Stimulated activated naive CD8-positive, alpha-beta T cell treated with anti-CD3 and anti-CD28 coated beads, Interleukin-15, amount 100 ng/mL, for 72 hours (primary cell): ENCODE data around the gene HEXIM1.

ENCODE experiments used
- ATAC-seq: fragments of 150-1000 bp; cut with Tn5 transposase; 2 replicates; pipeline ENCODE4 v1.10.0; 2021; ENCODE audit warnings: mild to moderate bottlenecking, moderate library complexity
- DNase-seq, 2 donors: peaks; one replicate each; pipeline ENCODE4 v3.0.0; 2021 to 2022
- H3K27ac Mint-ChIP-seq, 2 donors: one replicate each; pipeline ENCODE4 v1.8.0; 2022; ENCODE audit warnings: mild to moderate bottlenecking in 2 of 2, mixed read lengths in 2 of 2, moderate library complexity in 2 of 2
- H3K27me3 Mint-ChIP-seq: one replicate; pipeline ENCODE4 v1.8.0; 2022; ENCODE audit warnings: mixed read lengths
- H3K4me1 Mint-ChIP-seq: one replicate; pipeline ENCODE4 v1.8.0; 2022; ENCODE audit warnings: mild to moderate bottlenecking, mixed read lengths
- H3K4me3 Mint-ChIP-seq, 2 donors: one replicate each; pipeline ENCODE4 v1.8.0; 2022; ENCODE audit warnings: mild to moderate bottlenecking in 2 of 2, mixed read lengths in 2 of 2, moderate library complexity in 1 of 2
- H3K9me3 Mint-ChIP-seq, 2 donors: one replicate each; pipeline ENCODE4 v1.8.0; 2022; ENCODE audit warnings: mixed read lengths in 2 of 2

Gene HEXIM1

DNA sequence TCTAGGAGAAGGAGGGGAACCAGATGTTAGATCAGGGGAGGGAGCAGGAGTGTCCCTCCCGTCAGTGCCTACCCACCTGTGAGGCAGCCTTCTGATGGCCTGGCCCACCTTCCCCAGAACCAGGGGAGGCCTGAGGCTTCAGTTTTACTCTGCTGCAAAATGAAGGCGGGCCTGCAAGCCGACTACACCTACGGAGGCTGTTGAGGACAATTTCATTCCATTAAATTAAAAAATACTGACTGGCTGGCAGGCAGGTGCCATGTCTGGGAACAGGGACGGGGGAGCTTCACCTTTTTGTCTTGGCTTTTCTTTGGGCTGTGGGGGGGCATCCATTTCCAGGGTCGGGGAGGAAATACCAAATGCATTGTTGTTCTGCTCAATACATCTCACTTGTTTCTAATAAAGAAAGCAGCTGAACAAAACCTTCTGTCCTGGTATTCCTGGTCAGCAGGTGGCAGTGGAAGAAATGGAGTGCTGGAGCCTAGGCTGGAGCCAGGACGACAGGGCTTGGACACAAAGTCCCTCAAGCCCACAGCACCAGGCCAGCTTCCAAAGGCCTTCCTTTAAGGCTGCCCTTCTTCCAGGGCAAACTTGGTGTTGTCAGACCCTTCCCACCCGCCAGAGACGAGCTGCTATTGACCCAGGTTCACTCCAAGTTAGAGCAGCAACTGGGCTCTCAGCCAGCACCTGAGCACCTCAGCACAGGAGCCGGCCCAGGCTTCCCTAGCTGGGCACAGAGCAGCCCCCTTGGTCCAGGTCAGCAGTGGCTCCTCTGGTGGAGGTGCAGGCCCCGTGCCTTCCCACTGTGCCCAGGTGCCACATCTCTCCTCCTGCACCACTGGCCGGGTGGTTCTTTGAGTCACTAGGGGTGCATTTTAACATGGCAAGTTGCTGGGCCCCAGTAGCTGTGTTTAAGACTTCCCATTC is 39.4 kb upstream of the HEXIM1 start:
- H3K4me3 Mint-ChIP-seq: no peak overlapping the region

DNA sequence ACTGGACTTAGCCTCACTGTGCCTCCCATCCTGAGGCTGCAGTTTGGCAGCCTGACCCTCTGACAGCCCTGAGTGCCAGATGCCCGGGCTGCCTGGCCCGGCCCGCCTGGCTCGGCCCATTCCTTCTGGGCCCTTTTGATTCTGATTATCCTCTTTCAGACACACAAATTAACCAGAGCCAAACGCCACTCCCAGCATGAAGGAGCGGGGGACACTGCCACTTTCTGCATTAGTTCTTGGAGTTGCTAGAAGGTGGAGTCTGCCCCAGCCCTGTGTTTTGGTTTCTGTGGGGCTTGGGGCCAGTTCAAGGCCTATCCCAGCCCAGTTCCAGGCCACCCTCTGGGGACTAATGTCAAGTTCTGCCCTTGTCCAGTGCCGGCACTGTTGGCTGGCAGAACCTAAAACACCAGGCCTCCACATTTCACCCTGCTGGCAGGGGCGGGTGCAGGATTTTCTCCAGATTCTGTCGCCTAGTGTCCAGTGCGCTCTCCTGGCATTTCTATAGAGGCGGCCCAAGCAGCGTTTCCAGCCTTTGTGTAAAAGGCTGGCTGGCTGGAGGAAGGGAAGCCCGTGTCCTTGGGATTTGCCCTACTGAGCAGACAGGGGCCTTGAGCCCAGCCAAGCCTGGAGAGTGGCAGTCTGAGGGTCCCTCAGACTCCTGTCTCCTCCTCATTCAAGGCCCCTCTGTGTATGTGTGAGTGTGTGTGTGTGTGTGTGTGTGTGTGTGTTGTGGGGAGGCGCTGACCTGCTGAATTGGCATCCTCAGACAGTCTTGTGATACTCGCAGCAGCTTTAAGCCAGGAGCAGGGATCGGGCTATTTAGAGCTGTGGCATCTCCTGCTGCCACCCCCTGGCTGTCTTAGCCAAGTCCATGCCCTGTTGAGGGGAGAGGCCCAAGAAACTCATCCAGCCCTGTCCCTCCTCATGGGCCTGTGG is 37.3 kb upstream of the HEXIM1 start:
- Mint-ChIP-seq H3K4me3 (no peak overlapping the region), H3K27me3 (peaks cover 5% of the 10 kb centered on the region), H3K9me3 (no peaks in the 10 kb centered on the region), H3K4me1 (no peaks in the 10 kb centered on the region), H3K27ac (peak overlapping the region in 1 of 2 donors; percentile 58)
- ATAC-seq: no peak
- DNase-seq: no peak

More for the DNA sequence above, 39.4 kb upstream of the HEXIM1 start:
- no peak for ATAC-seq
- no peak for DNase-seq
- H3K27me3 Mint-ChIP-seq: no peaks in the 10 kb centered on the region
- no peaks in the 10 kb centered on the region for H3K4me1 Mint-ChIP-seq
- peak overlapping the region in 1 of 2 donors; percentile 90 for H3K27ac Mint-ChIP-seq
- H3K9me3 Mint-ChIP-seq: no peaks in the 10 kb centered on the region

GRCh38 chr17:45111850-45112249 is 36.4 kb upstream of the HEXIM1 start:
- Mint-ChIP-seq H3K4me1 (no peaks in the 10 kb centered on the region), H3K27ac (no peak overlapping the region), H3K27me3 (peaks cover 12% of the 10 kb centered on the region), H3K4me3 (no peak overlapping the region), H3K9me3 (no peaks in the 10 kb centered on the region)
- DNase-seq (no peak), ATAC-seq (no peak)

GRCh38 chr17:45112559-45113423 is 35.5 kb upstream of the HEXIM1 start:
- Mint-ChIP-seq H3K4me1 (no peaks in the 10 kb centered on the region), H3K4me3 (no peak overlapping the region), H3K27me3 (peaks cover 12% of the 10 kb centered on the region), H3K9me3 (no peaks in the 10 kb centered on the region), H3K27ac (no peak overlapping the region)
- DNase-seq (no peak), ATAC-seq (no peak)

GRCh38 chr17:45113424-45113754 is 34.9 kb upstream of the HEXIM1 start:
- Mint-ChIP-seq H3K4me3 (no peak overlapping the region), H3K27me3 (peaks cover 12% of the 10 kb centered on the region), H3K27ac (no peak overlapping the region), H3K4me1 (no peaks in the 10 kb centered on the region), H3K9me3 (no peaks in the 10 kb centered on the region)
- DNase-seq: no peak
- no peak for ATAC-seq

DNA sequence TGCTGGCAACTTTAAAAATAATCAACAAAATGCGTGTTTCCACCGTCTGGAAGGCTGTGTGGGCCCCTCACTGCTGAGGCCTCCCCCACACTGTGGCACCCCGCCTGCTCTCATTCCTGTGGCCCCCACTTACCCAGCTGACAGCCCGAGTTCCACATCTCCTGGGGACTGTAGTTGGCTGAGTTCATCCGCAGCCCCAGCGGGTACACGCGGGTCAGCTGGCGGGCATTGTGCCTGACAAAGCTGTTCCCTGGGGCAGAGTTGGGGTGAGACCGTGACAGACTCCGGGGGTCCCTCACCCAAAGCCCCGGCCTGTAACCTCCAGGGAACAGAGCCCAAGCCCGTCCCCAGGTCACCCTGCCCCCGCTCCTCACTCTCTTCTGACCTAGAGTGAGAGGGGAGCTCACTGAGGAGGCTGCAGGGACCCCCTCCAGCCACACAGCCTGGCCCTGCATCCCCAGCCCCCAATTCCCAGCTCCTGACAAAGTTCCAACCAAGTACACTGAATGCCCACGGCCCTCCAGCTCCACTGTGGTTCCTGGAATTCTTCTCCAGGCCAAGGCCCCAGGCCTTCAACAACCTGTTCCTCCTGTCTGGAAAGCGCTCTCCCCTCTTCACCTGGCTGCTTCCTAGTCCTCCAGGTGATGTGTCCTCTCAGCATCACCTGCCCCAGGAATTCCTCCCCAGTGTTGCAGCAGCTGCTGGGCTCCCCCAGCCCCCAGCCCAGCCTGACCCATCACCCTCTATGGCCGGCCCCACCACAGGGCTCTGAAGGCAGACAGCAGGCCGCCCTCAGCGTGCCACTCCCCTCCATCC is 34.0 kb upstream of the HEXIM1 start:
- DNase-seq (no peak), ATAC-seq (no peak)
- H3K4me1 Mint-ChIP-seq: no peaks in the 10 kb centered on the region
- no peak overlapping the region for H3K4me3 Mint-ChIP-seq
- H3K27ac Mint-ChIP-seq: peak overlapping the region in 1 of 2 donors; percentile 38
- peaks cover 16% of the 10 kb centered on the region for H3K27me3 Mint-ChIP-seq
- no peaks in the 10 kb centered on the region for H3K9me3 Mint-ChIP-seq

- H3K9me3 Mint-ChIP-seq: no peaks in the 10 kb centered on the region
- ATAC-seq (no peak), DNase-seq (no peak)
- H3K4me1 Mint-ChIP-seq: no peaks in the 10 kb centered on the region
- H3K27me3 Mint-ChIP-seq: peaks cover 24% of the 10 kb centered on the region
- H3K4me3 Mint-ChIP-seq: no peak overlapping the region
- peak overlapping the region in 1 of 2 donors; percentile 50 for H3K27ac Mint-ChIP-seq
Observed at GRCh38 chr17:45115015-45115625, 33.2 kb upstream of the HEXIM1 start.

DNA sequence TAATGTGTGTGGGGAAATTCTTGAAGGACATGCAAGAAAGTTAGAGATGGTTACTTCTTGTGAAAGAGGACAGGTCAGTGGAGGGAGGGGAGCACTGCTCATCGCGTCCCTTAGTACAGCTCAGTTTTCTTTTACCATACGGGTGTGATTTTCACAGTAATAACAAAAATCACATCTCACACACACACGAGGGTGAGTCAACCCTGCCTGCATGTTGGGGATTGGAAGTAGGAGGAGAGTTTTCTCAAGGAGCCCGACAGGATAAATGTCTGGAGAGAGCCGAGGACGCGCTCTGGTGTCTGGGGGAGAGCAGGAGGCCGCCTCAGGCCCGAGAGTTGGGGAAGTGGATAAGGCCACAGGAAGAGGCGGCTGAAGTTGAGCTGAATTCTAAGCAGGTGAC is 32.4 kb upstream of the HEXIM1 start:
- Mint-ChIP-seq H3K4me1 (no peaks in the 10 kb centered on the region), H3K27ac (no peak overlapping the region), H3K4me3 (no peak overlapping the region), H3K27me3 (peaks cover 27% of the 10 kb centered on the region), H3K9me3 (no peaks in the 10 kb centered on the region)
- DNase-seq (no peak), ATAC-seq (no peak)

DNA sequence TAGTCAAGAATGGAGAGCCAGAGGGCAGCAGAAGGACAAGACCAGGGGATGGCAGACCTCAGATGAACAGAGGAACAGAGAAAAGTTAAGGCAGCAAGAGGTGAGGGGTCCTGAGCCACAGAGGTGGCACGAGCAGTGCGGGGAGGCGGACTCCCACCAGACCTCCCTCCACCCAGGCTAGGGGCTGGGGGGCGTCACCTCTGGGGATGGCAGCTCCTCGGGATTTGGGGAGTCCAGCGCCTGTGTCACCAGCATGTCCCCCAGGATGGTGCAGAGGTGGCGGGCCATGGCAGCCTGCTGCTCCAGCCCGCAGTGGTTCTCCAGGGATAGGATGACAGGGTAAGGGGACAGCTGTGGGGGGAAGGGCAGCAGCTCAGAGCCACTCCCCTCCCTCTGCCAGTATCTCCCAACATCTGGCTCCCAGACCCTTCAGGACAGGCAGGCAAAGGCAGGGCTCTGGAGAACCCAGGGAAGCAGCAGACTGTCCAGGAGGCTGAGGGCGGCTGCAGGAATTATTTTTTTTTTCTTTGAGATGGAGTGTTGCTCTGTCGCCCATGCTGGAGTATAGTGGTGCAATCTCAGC is 31.8 kb upstream of the HEXIM1 start:
- no peaks in the 10 kb centered on the region for H3K9me3 Mint-ChIP-seq
- DNase-seq (no peak), ATAC-seq (no peak)
- no peak overlapping the region for H3K27ac Mint-ChIP-seq
- H3K4me3 Mint-ChIP-seq: no peak overlapping the region
- peaks cover 4% of the 10 kb centered on the region for H3K4me1 Mint-ChIP-seq
- H3K27me3 Mint-ChIP-seq: peaks cover 32% of the 10 kb centered on the region

GRCh38 chr17:45117334-45117733 is 30.9 kb upstream of the HEXIM1 start:
- DNase-seq (no peak), ATAC-seq (no peak)
- H3K27ac Mint-ChIP-seq: no peak overlapping the region
- H3K4me1 Mint-ChIP-seq: peaks cover 6% of the 10 kb centered on the region
- H3K9me3 Mint-ChIP-seq: no peaks in the 10 kb centered on the region
- no peak overlapping the region for H3K4me3 Mint-ChIP-seq
- peaks cover 39% of the 10 kb centered on the region for H3K27me3 Mint-ChIP-seq

- Mint-ChIP-seq H3K27me3 (peaks cover 39% of the 10 kb centered on the region), H3K27ac (peak overlapping the region in 1 of 2 donors; percentile 91), H3K4me1 (peaks cover 6% of the 10 kb centered on the region), H3K9me3 (no peaks in the 10 kb centered on the region), H3K4me3 (no peak overlapping the region)
- no peak for DNase-seq
- ATAC-seq: no peak
Observed at GRCh38 chr17:45117848-45118646, 30.2 kb upstream of the HEXIM1 start.

- H3K9me3 Mint-ChIP-seq: no peaks in the 10 kb centered on the region
Observed at GRCh38 chr17:45118691-45119090, 29.6 kb upstream of the HEXIM1 start.

DNA sequence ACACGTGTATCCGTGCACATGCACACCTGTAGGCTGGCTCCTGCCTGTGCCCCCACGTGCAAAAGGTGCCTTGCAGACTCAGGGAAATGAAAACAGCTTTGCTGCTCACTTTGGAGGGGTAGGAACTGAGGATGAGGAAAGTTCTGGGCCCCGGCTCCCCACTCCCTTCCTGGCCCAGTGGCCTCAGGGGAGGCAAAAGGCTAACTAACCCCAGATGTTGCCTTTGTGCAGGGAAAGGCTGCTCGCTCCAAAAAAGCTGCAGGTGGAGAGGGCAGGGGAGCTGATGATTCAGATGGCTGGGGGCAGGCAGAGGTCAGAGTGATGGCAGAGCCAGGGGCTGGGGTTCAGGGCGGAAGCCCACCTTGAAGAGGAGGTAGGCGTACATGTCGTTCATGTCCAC is 28.3 kb upstream of the HEXIM1 start:
- H3K4me1 Mint-ChIP-seq: peaks cover 6% of the 10 kb centered on the region
- H3K9me3 Mint-ChIP-seq: no peaks in the 10 kb centered on the region
- H3K27me3 Mint-ChIP-seq: peaks cover 39% of the 10 kb centered on the region
- DNase-seq (no peak), ATAC-seq (no peak)
- no peak overlapping the region for H3K27ac Mint-ChIP-seq
- no peak overlapping the region for H3K4me3 Mint-ChIP-seq

More at GRCh38 chr17:45118691-45119090, 29.6 kb upstream of the HEXIM1 start:
- no peak for ATAC-seq
- no peak for DNase-seq
- no peak overlapping the region for H3K27ac Mint-ChIP-seq
- H3K4me3 Mint-ChIP-seq: no peak overlapping the region
- H3K4me1 Mint-ChIP-seq: peaks cover 6% of the 10 kb centered on the region
- peaks cover 39% of the 10 kb centered on the region for H3K27me3 Mint-ChIP-seq
